ENCODE results near the gene GLRX3.

The GLRX3 gene

GRCh38 chr10:130174328-130174727, 38.1 kb downstream of the GLRX3 start:
- Histone ChIP-seq H2AFZ (ENCODE audit: low read depth, low read length) (no peak overlapping the region), H3K79me2 (ENCODE audit: low read length) (0 out of 2 replicates have a peak, but pooled peaks cover 2% of the 10 kb centered on the region), H3K36me3 (replicated peaks; ENCODE audit: low read depth, low read length) (peaks cover 17% of the 10 kb centered on the region), H4K20me1 (ENCODE audit: insufficient read depth, low read length) (no peaks in the 10 kb centered on the region), H3K9me3 (ENCODE audit: insufficient read depth, low read length) (no peaks in the 10 kb centered on the region), H3K27ac (ENCODE audit: low read length) (no peak overlapping the region), H3K4me3 (ENCODE audit: low read length) (no peak overlapping the region), H3K4me1 (ENCODE audit: low read length) (no peaks in the 10 kb centered on the region), H3K9ac (ENCODE audit: low read length) (no peak overlapping the region), H3K4me2 (ENCODE audit: low read length) (no peak overlapping the region), H3K27me3 (ENCODE audit: low read depth, low read length) (no peaks in the 10 kb centered on the region)
- TF ChIP-seq EZH2phosphoT487 (IDR thresholded peaks at IDR 0.05; ENCODE audit: low read depth): no peak
- TF ChIP-seq CTCF (IDR thresholded peaks at IDR 0.05; ENCODE audit: low read depth, low read length): no peak

- no peak overlapping the region for H3K9ac ChIP-seq (ENCODE audit: low read length)
- no peak for TF ChIP-seq EZH2phosphoT487 (IDR thresholded peaks at IDR 0.05; ENCODE audit: low read depth)
- no peak for TF ChIP-seq CTCF (IDR thresholded peaks at IDR 0.05; ENCODE audit: low read depth, low read length)
- no peak overlapping the region for H3K4me3 ChIP-seq (ENCODE audit: low read length)
- no peaks in the 10 kb centered on the region for H3K9me3 ChIP-seq (ENCODE audit: insufficient read depth, low read length)
- H3K79me2 ChIP-seq (ENCODE audit: low read length): 0 out of 2 replicates have a peak, but pooled peaks cover 2% of the 10 kb centered on the region
- H3K27me3 ChIP-seq (ENCODE audit: low read depth, low read length): no peaks in the 10 kb centered on the region
- H3K4me1 ChIP-seq (ENCODE audit: low read length): no peaks in the 10 kb centered on the region
- no peak overlapping the region for H3K4me2 ChIP-seq (ENCODE audit: low read length)
- peaks cover 14% of the 10 kb centered on the region for H3K36me3 ChIP-seq (replicated peaks; ENCODE audit: low read depth, low read length)
- no peaks in the 10 kb centered on the region for H4K20me1 ChIP-seq (ENCODE audit: insufficient read depth, low read length)
- H3K27ac ChIP-seq (ENCODE audit: low read length): no peak overlapping the region
- no peak overlapping the region for H2AFZ ChIP-seq (ENCODE audit: low read depth, low read length)
These were observed 38.9 kb downstream of the GLRX3 start for GRCh38 chr10:130175074-130175473.

- Histone ChIP-seq H4K20me1 (ENCODE audit: insufficient read depth, low read length) (no peaks in the 10 kb centered on the region), H3K4me2 (ENCODE audit: low read length) (no peak overlapping the region), H3K36me3 (replicated peaks; ENCODE audit: low read depth, low read length) (peaks cover 22% of the 10 kb centered on the region), H3K27me3 (ENCODE audit: low read depth, low read length) (no peaks in the 10 kb centered on the region), H3K9ac (ENCODE audit: low read length) (no peak overlapping the region), H3K4me3 (ENCODE audit: low read length) (no peak overlapping the region), H3K27ac (ENCODE audit: low read length) (no peak overlapping the region), H3K9me3 (ENCODE audit: insufficient read depth, low read length) (no peaks in the 10 kb centered on the region), H3K79me2 (ENCODE audit: low read length) (no peaks in the 10 kb centered on the region), H2AFZ (ENCODE audit: low read depth, low read length) (no peak overlapping the region), H3K4me1 (ENCODE audit: low read length) (no peaks in the 10 kb centered on the region)
- TF ChIP-seq EZH2phosphoT487 (IDR thresholded peaks at IDR 0.05; ENCODE audit: low read depth) (no peak), CTCF (IDR thresholded peaks at IDR 0.05; ENCODE audit: low read depth, low read length) (no peak)
These were observed 41.1 kb downstream of the GLRX3 start for GRCh38 chr10:130177250-130177649.

GRCh38 chr10:130179640-130180039, 43.4 kb downstream of the GLRX3 start:
- H3K27ac ChIP-seq (ENCODE audit: low read length): no peak overlapping the region
- no peaks in the 10 kb centered on the region for H3K79me2 ChIP-seq (ENCODE audit: low read length)
- no peak overlapping the region for H3K4me2 ChIP-seq (ENCODE audit: low read length)
- H3K9ac ChIP-seq (ENCODE audit: low read length): no peak overlapping the region
- H4K20me1 ChIP-seq (ENCODE audit: insufficient read depth, low read length): no peaks in the 10 kb centered on the region
- no peaks in the 10 kb centered on the region for H3K9me3 ChIP-seq (ENCODE audit: insufficient read depth, low read length)
- no peaks in the 10 kb centered on the region for H3K27me3 ChIP-seq (ENCODE audit: low read depth, low read length)
- H2AFZ ChIP-seq (ENCODE audit: low read depth, low read length): no peak overlapping the region
- H3K4me3 ChIP-seq (ENCODE audit: low read length): no peak overlapping the region
- peaks cover 26% of the 10 kb centered on the region for H3K36me3 ChIP-seq (replicated peaks; ENCODE audit: low read depth, low read length)
- TF ChIP-seq EZH2phosphoT487 (IDR thresholded peaks at IDR 0.05; ENCODE audit: low read depth) (no peak), CTCF (IDR thresholded peaks at IDR 0.05; ENCODE audit: low read depth, low read length) (peak; percentile 21; the same call in 1 of the 2 replicates)
- H3K4me1 ChIP-seq (ENCODE audit: low read length): no peaks in the 10 kb centered on the region
